ENCODE data around the gene REV1.

DNA sequence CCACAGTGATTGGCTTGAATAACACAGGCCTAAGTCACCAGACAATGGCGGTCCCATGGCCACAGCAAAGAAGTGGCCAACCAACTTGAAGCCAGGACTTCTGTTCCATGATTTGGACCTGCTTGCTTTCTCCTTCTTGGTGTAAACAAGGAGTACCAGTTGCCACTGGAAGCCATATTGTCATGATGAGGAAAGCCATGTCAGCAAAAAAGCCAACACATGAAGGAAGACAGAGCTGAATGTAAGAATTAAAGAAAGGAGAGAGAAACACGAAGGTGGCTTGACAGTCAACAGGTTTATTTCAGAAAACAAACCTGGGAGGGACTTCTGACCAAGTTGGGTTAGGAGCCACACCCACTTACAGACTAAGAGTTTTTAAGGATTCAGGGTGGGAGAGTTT lies 32.3 kb upstream of the REV1 start:
- TF ChIP-seq, protein P1, sequence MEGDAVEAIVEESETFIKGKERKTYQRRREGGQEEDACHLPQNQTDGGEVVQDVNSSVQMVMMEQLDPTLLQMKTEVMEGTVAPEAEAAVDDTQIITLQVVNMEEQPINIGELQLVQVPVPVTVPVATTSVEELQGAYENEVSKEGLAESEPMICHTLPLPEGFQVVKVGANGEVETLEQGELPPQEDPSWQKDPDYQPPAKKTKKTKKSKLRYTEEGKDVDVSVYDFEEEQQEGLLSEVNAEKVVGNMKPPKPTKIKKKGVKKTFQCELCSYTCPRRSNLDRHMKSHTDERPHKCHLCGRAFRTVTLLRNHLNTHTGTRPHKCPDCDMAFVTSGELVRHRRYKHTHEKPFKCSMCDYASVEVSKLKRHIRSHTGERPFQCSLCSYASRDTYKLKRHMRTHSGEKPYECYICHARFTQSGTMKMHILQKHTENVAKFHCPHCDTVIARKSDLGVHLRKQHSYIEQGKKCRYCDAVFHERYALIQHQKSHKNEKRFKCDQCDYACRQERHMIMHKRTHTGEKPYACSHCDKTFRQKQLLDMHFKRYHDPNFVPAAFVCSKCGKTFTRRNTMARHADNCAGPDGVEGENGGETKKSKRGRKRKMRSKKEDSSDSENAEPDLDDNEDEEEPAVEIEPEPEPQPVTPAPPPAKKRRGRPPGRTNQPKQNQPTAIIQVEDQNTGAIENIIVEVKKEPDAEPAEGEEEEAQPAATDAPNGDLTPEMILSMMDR (IDR thresholded peaks at IDR 0.05) = no peak
- no peak for TF ChIP-seq POLR2A (IDR thresholded peaks at IDR 0.05)
- no peak for TF ChIP-seq POLR2AphosphoS5 (IDR thresholded peaks at IDR 0.05)
- no peak for TF ChIP-seq EP300 (IDR thresholded peaks at IDR 0.05)
